ENCODE results near the gene CYTH4.
"Not testable (repeated sequence)": the region's sequence is repeated elsewhere in the genome, so short reads cannot be mapped to it uniquely, and the experiment has no call there.

The CYTH4 gene

DNA sequence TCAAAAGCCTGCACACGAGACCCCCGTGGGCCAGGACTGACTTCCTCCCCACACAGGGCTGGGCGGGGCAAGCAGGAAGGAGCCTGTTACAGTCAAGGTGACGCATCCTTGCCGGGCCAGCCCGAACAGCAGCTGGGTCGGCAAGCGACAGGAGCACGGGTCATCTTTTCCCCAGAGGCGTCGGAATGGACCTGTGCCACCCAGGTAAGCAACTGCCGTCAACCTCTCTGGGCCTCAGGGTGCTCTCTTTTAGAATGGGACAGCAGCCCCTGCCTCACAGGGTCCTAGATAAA is at the start of gene CYTH4:
Gene CYTH4 (plus strand): TSS at position 124 of the 293 bp plus-strand sequence. CDS start 62 bp downstream, at position 186.
- FAIRE-seq, result no peak

DNA sequence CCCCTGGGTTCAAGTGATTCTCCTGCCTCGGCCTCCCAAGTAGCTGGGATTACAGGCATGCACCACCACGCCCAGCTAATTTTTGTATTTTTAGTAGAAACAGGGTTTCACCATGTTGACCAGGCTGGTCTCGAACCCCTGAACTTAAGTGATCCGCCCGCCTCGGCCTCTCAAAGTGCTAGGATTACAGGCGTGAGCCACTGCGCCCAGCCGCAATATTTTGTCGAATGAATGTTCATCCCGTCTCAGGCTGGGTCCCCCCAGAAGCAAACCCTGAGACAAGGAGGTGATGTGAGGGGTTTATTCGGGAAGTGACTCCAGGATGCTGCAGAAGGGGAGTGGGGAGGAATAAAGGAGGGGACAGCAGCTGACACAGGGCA is 48.9 kb upstream of the CYTH4 start:
- FAIRE-seq, result not testable (repeated sequence)

- FAIRE-seq, result no peak
These were observed 48.3 kb upstream of the CYTH4 start for GRCh38 chr22:37233751-37234631.

DNA sequence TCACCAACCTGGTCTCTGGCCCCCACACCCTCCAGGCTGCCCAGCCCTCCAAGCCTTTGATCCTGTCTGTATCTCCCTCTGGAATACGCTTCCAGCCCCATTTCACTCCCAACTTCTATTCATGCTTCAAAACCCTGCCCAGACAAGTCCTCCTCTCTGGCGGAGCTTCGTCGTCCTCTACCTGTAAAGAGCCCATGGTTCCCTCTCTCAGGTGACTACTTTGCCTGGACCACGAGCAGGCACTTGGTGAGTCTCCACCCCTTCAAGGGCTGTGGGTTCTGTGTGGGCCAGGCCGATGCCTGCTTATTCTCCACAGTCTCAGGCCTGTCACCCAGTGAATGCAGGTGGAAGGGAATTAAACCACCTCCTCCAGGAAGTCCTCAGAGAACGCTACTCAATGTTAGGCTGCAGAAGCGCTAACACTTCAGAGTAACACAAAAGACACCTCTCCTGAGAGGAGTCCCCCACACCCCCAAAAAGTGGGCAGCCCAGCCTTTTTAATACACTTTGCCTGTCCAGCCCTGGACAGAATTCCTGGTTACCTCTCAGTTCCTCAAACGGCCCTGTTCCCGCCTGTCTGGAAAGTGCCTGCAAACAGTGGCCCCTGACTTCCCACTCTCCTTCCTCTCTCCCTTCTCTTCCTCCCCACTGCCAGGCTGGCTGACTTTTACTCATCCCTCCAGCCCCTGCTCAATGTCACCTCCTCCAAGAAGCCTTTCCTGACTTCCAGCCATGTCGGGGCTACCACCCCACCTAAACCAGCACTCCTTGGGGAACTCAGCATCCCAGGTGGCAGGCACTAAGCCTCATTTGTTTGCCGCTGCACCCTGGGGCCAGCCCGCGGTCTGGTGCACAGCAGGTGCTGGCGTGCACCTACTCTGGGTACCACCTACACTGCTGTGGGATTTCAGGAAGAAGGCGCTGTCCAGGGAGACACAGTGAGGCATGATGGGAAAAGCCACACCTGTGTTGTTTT is 47.3 kb upstream of the CYTH4 start:
- FAIRE-seq, result no peak

DNA sequence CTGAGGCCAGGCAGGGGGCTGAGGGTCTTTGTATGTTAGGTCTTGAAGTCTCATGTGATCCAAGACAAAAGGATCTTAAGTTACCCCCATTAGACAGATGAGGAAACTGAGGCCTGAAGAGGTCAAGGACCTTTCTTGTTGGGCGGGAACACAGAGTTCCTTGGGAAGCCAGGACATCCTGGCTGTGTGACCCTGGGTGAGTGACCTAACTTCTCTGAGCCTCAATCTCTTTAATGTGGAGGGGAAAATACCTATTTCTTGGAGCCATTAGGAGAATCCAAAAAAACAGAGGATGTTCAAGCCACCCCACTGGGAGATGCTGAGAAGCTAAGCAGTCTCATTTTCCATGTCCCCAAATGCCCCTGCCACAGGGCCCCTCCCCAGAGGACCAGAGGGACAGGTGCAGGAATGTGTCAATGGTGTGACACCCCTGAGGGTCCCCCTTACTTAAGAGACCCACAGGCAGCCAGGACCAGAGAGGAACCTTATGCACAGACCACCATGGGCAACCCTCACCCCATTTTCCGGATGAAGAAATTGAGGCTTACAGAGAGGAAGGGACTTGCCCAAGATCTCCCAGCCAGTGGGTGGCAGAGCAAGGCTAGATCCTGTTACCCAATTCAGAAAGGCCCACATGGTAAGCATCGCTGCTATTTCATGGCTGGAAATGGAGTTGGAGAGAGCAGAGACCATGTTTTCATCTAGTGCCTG is 46.3 kb upstream of the CYTH4 start:
- FAIRE-seq, result no peak

- FAIRE-seq, result no peak
These were observed 44.7 kb upstream of the CYTH4 start for GRCh38 chr22:37237371-37238268.

GRCh38 chr22:37239336-37240239 is 42.7 kb upstream of the CYTH4 start:
- FAIRE-seq, result no peak

DNA sequence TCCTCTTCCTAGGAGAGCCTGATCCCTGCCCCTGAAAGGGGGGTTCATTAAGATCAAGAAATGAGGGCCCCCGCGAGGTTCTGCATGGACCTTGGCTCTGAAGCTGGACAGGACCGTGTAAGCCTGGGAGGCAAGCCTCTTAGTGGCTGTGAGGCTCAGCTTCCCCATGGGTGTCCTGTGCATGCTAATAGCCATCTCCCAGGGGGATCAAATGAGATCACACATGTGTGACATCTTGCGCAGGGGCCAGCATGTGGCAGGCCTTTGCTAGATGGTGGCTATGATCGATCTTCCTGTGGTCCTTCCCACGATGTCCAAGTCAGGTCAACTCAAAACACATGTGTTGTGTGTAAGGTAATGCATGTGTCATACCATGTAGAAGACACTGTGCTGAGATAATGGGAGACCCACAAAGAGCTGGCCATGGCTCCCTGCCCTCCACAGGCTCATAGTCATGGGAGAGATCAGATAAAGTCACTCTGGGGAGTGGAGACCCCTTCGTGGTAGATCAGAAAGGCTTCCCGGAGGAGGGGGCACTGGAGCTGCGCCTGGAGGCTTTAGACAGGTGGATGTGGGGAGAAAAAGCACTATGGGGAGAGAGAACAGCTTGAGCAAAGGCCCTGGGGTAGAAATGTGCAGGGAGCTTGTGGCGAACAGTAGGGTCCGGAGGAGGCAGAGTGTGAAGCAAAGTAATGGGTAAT is 41.9 kb upstream of the CYTH4 start:
- no peak for FAIRE-seq

DNA sequence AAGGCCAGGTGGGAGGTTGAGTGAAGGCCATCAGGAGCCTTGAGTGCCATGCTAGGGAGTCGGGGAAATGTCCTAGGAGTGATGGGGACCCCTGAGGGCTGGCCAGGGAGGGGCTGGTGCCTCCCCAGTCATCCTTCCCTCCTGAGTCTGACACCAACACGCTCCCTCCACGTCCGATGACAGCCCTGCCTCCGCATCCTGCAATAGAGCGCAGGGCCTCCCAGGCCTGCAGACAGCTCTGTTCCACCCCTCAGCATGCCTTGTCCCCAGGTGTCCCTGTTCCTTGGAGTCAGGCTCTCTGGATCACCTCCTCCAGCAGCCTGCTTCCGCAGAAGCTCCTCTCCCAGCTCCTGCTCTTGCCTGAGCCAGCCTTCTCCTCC is 41.4 kb upstream of the CYTH4 start:
- FAIRE-seq, result no peak

- FAIRE-seq, result no peak
These were observed 40.8 kb upstream of the CYTH4 start for GRCh38 chr22:37241351-37242142.

DNA sequence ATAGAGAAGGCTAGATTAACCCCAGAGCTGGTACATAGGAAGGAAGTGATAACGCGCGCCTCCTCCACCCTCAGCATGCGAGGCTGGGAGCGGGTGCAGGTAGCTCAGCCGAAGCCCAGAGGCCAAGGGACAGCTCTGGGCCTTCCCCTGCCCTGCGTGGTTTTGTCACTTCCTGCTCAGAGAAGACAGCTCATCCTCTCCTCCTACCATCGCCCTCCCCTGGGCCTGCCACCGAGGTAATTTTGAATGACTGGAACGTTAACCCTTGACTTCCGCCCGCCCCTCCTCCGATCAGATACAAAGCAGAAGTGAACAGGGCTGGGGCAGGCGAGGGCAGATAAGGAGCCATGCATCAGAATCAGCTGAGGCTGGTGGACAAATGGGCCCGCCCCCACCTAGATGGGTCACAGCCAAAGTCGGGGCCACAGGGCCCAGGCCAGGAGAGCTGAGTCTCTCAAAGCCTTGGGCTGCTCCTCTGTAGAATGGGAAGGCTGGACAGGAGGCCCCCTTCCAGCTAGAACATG is 39.9 kb upstream of the CYTH4 start:
- FAIRE-seq, result no peak

DNA sequence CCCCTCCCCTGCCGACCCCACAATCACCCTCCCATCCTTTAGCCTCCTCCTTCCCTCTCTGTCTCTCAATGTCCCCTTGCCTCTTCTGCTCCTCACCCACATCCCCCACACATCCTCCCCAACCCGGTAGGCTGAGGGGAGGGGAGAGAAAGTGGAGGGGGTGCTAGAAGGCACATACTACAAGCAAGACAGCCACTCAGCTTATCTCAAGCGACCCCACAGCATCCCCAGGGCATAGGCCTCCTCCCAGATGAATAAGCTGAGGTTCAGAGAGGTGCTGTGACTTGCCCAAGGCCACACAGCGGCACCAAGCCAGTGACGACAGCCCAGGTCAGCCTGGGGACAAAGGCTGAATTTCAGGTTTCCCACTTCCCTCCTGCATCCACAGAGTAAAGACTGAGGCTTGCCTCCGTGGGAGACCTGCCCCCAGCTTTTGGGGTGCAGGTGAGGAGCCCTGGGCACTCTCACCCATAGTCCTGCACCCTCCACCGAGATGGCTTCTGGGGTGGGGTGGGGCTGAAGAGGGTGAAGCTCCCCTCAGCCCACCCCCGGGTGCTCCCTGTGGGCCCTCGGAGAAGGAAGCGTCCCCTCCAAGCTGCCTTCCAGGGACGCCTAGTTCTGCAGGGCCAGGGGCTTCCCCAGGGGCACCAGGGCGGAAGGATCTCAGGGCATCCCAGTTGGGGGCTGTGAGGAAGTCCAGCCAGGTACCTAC is 38.8 kb upstream of the CYTH4 start:
- no peak for FAIRE-seq

DNA sequence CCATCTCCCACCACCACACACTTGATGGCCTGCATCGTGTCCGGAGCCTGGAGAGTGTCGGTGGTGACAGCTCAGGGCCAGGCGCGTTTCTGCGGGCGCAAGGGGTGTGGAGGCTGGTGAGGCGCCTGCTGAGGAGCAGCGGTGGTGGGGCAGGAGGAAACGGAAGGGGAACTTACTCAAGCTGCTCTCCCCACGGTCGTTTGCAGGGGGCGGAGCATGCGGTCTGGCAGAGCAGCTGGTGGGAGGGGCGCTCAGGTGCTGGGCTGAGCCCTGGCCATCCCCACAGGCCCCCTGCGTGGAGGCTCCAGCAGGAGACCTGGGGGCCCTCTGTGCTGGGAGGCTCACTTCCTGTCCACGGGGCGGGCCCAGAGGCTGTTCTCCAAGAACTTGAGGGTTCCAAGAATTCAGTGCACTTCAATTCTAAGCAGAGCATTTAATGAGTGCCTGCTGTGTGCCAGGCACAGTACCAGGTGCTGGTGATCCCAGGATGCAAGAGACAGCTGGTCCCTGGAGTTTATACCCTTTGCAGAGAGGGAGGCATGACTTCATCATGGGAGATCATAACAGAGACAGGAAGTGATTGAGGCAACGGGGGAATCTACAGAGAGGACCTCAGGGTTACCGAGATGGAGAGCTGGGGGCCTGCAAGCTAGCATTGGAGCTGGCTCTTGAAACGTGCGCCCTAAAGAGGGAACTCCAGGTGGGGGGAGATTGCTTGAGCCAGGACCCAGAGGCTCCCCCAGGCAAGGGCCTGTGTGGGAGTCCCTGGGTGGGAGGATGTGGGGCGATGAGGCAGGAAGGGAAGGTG is 38.0 kb upstream of the CYTH4 start, which contains the start of gene RAC2:
Gene RAC2 (minus strand): TSS at position 156 of the 808 bp plus-strand sequence. CDS start 121 bp downstream, at position 35.
- FAIRE-seq, result no peak

GRCh38 chr22:37244922-37245722 is 37.2 kb upstream of the CYTH4 start:
- no peak for FAIRE-seq

GRCh38 chr22:37245740-37246139 is 36.6 kb upstream of the CYTH4 start:
- no peak for FAIRE-seq

GRCh38 chr22:37248251-37248650 is 34.1 kb upstream of the CYTH4 start:
- no peak for FAIRE-seq

- FAIRE-seq, result no peak
These were observed 32.3 kb upstream of the CYTH4 start for GRCh38 chr22:37249986-37250385.
